Prostate gland (tissue), 2 donors: ENCODE results near the gene MCEMP1.

Experiments
- CTCF ChIP-seq, 4 experiments: fragments of 200-600 bp in 2 of 4; fragments of 450-650 bp in 2 of 4; sonication (generic) in 2 of 4; IDR thresholded peaks; 1 replicate in 3 of 4; 2 replicates in 1 of 4; pipeline ENCODE4 v1.5.1; 2016 to 2019; ENCODE audit warnings: antibody characterized with exemption in 4 of 4, mild to moderate bottlenecking in 2 of 4, moderate library complexity in 2 of 4
- POLR2A ChIP-seq: fragments of 450-650 bp; IDR thresholded peaks from one replicate; pipeline ENCODE4 v1.6.1; 2016; ENCODE audit warnings: antibody characterized with exemption, mild to moderate bottlenecking
- POLR2AphosphoS5 ChIP-seq: sonication (generic); formaldehyde crosslinking; IDR thresholded peaks from one replicate; pipeline ENCODE4 v1.6.1; 2017; ENCODE audit warnings: antibody characterized with exemption

DNA sequence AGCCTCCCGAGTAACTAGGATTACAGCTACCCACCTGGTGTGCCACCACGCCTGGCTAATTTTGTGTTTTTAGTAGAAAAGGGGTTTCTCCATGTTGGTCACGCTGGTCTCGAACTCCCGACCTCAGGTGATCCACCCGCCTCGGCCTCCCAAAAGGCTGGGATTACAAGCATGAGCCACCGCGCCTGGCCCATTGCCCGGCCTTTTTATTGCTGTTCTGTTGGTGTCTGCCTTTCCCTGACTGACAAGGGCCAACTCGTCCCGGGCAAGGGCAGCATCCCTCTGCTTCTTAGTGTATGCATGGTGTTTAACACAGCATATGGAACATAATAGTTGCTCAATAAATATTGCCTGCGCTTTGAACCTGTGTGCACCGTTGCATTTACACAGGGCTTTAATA is 14.2 kb upstream of the MCEMP1 start:
- TF ChIP-seq CTCF (IDR thresholded peaks at IDR 0.05), result no peak
- TF ChIP-seq POLR2A, result no peak
- no peak for TF ChIP-seq POLR2AphosphoS5
